Stimulated activated CD4-positive, alpha-beta T cell treated with anti-CD3 and anti-CD28 coated beads, TNF-alpha, amount 100 ng/mL, for 1 hour (primary cell): ENCODE data around the gene CDIP1.

Source experiments
- DNase-seq, 3 donors: peaks; one replicate each; pipeline ENCODE4 v3.0.0-alpha.2; 2020; ENCODE audit warnings: low read depth in 3 of 3, low spot score in 1 of 3

Gene CDIP1

DNA sequence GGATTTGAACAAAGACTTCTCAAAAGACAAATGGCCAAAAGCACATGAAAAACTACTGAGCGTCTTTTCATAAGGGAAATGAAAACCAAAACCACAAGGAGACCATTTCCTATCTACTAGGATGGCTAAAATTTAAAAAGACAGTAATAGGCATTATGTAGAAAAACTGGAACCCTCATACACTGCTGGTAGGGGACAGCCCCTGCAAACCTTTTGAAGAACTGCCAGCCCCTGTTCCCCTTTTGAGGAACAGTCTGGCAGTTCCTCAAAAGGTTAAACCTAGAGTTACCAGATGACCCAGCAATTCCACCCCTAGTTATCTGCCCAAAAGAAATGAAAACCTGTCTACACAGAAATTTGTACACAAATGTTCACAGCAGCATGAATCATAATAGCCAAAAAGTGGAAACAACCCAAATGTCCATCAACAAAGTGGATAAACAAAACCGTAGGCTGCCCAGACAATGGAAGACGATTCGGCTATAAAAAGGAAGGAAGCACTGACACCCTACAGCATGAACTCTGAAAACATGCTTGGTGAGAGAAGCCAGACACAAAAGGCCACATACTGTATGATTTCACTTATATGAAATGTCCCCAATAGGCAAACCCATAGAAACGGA is 22.9 kb downstream of the CDIP1 start:
- no peak for DNase-seq

DNA sequence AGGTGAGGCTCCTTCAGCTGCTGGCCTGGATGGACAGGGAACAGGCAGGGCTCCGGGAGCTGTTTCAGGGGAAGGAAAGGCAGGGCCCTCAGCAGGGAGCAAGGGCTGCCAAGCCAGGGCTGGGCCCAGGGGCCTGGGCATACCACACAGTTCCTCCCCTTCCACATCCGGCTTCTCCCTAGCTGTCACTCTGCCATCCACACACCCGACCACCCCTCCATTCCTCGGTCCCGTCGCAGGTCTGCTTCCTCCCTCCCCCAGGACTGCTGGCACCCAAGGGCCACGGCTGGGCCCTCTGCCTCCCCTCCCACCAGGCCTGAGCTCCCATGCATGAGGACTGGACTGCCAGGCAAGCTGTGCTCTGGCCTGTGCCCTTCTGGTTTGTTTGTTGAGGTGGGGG is 24.0 kb downstream of the CDIP1 start:
- DNase-seq = no peak

DNA sequence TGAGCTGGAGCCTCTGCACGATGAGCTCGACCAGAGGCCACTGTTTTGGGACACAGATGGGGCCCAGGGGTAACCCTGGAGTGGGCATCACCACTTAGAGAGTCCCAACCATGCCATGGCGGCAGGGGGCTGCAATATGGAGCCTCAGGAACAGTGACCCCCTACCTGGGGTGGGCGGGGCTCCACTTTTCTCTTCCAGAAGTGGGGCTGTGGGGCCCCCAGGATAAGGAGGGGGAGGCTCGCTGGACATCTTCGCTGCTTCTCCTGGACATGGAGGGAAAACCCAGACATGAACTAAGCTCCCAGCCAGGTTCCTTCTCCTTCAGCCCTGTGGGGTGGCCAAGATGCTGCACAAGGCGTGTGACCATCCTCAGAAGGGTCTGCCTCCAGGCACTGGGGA is 24.7 kb downstream of the CDIP1 start:
- DNase-seq = no peak

DNA sequence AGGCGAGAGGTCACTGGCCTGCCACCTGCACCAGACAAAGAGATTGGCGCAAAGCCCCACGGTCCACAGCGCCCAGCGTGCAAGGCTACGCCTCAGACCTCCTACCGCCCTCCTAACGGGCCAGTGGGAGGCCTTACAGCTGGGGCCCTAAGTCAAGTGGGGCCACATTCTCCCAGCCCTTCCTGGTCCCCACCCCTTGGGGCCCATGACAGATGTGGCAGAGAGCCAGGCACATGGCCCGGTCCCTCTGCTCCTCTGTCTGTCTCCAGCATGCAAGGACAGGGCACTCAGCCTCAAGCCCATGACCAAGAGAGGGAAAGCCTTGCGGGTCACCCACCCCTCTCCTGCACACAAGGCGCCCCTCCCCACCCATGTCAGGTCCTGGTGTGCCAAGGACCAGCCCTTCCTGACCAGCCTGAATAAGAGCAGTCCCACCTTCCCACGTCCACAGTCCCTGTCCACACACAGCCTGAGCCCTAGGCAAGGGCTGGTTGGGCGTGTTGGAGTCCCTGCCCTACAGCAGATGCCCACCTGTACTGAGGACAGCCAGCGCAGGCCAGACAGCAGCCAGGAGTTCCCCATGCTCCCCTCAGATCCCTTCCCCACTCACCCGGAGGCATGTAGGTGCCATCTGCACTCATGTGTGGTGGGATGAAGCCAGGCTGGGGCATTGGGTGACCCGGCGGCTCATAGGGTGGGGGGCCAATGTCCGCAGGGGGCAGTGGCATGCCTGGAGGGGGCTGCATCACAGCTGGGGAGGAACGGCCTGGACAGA is 25.3 kb downstream of the CDIP1 start:
- DNase-seq = no peak

DNA sequence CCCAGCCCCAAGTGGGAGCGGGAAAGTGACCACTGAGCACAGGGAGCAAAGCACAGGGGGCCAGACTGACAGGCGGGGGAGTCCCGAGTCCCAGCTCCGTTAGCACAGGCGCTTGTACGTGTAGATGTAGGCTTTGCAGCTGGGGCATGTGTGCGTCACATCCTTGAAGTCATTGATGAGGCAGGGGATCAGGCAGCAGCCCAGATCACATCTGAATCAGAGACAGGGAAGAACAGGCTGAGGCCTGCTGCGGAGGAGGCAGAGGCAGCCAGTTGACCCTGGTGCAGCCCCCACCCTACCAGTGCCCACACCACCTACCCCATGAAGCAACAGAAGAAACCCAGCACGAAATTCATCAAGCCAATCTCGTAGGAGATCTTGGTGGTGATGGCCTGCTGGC is 26.1 kb downstream of the CDIP1 start:
- DNase-seq = no peak

DNA sequence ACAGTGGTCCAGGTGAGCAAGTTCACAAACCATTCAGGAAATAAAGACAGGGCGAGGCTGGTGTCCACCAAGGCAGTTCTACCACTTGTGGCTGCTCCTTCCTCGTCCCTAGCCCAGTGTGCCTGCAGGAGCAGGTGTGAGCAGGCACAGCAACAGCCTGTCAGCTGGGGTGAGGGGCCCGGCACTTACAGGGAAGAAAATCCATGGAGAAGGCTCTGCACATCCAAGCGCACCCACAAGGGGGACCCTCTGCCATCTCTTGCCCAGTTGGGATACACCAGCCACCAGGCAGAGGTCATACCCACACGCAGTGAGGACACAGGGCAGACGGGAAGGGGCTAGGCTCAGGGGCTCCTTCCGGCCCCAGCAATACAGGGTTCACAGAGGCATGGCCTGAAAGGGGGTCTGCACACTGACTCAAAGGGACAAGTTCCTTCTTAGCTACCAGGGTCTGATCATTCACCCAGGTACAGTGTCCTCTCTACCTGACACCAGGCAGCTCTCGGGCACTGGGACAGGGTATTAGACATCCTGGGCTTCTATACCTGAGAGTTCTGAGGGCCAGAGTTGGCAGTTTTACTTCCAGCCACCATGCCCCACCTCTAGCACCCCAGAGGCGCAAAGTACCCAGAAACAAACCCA is 27.0 kb downstream of the CDIP1 start:
- DNase-seq = no peak

DNA sequence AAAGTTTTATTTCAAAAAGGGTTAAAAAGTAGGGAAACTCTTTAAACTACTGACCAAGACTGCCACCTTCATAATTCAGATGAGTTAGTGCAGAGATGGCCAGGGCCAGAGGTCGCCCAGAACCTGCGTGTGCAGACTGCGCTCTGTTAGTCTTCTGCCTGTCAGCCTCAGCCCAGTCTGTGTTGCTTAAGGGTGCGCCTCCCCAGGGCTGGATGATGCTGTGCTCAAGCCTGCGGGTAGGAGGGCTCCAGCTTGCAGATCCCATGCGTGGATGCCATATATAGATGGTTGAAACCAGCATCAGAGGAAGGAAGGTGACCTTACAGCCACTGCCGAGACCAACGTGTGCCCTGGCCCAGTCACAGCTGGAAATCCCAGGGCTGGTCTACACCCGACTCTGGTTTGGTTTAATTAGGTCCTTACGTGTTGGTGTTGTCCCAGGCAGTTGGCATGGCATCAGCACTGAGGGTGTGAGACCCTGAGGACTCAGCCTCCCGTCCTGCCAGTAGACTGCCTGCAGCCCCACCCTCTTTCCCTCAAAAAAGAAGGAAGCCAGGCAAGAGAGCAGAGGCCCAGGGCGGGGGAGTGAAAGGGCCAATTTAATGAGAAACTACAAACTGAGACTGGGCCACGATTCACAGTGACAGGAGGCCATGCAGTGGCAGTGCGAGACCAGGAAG is 27.7 kb downstream of the CDIP1 start:
- DNase-seq = no peak

DNA sequence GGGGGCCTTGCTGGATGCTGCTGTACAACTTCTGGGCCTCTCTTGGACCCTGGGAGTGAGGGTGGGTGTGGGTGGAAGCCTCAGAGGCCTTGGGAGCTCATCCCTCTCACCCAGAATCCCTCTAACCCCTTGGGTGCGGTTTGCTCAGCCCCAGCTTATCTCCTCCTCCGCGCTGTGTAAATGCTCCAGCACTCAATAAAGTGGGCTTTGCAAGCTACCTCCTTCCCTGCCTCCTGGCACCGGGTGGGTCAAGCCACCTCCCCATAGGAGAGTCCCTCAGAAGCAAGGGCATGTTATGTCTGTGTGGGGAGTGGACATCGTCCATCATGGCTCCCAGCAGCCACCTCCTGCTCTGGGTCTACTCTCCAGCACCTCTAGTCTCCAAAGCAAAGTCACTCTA is 28.4 kb downstream of the CDIP1 start:
- DNase-seq = no peak

DNA sequence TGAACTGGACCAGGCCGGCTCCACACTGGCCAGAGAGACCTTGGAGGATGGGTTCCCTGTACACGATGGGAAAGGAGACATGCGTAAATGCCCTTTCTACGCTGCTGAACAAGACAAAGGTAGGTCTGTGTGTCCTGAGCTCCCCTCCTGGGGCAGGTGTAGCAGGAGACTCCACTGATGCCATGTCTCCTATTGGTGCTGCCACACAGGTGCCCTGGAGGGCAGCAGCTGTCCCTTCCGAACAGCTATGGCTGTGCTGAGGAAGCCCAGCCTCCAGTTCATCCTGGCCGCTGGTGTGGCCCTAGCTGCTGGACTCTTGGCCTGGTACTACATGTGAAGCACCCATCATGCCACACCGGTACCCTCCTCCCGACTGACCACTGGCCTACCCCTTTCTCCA is 29.2 kb downstream of the CDIP1 start:
- no peak for DNase-seq

DNA sequence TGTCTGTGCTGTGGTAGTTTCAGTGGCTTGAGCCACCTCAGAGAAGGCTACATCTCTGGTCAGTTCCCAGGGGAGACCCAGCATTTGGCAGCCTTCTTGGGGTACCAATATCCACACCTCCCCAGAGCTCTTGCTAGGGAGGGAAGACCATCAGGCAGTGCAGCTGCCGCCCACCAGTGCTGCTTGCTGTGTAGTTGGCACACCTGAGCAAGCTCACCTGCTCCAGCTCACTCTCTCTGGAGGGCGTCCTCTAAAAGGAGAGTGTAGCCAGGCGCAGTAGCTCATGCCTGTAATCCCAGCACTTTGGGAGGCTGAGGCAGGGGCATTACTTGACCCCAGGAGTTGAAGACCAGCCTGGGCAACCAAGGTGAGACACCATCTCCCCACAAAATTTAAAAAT is 29.8 kb downstream of the CDIP1 start:
- DNase-seq = no peak

DNA sequence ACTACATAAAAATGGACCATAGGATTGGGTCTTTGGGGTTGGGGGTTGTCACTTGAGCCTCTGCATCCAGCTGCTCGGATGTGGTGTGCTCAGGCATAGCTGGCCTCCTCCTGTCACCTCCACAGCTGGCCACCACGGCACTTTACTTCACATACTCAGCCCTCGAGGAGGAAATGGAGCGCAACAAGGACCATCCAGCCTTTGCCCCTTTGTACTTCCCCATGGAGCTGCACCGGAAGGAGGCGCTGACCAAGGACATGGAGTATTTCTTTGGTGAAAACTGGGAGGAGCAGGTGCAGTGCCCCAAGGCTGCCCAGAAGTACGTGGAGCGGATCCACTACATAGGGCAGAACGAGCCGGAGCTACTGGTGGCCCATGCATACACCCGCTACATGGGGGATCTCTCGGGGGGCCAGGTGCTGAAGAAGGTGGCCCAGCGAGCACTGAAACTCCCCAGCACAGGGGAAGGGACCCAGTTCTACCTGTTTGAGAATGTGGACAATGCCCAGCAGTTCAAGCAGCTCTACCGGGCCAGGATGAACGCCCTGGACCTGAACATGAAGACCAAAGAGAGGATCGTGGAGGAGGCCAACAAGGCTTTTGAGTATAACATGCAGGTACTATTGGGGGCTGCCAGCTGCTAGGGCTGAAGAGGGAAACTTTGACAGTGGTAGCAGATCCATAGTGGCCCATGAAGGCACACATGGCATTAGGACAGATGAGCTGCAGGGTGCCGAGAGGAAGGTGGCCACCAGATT is 30.8 kb downstream of the CDIP1 start:
- no peak for DNase-seq

DNA sequence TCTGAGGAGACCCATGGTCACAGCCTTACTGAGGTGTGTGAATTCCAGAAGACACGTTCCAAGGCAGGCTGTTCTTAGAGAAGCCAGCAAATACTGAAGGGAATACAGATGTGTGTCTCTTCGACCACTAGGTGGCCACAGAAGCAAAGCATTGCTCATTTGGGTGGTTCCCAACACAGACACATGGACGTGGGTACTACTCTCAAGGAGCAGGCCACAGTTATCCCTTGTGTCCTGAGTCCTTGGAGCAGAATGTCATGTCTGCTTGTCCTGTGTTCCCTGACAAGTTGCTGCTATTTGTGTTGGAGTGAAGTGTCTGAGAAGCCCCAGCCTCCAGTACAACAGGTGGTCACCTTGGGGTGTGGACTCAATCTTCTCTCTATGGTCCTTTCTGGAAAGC is 32.1 kb downstream of the CDIP1 start:
- DNase-seq = peak in 2 of 3 donors; percentile 19 to 21

DNA sequence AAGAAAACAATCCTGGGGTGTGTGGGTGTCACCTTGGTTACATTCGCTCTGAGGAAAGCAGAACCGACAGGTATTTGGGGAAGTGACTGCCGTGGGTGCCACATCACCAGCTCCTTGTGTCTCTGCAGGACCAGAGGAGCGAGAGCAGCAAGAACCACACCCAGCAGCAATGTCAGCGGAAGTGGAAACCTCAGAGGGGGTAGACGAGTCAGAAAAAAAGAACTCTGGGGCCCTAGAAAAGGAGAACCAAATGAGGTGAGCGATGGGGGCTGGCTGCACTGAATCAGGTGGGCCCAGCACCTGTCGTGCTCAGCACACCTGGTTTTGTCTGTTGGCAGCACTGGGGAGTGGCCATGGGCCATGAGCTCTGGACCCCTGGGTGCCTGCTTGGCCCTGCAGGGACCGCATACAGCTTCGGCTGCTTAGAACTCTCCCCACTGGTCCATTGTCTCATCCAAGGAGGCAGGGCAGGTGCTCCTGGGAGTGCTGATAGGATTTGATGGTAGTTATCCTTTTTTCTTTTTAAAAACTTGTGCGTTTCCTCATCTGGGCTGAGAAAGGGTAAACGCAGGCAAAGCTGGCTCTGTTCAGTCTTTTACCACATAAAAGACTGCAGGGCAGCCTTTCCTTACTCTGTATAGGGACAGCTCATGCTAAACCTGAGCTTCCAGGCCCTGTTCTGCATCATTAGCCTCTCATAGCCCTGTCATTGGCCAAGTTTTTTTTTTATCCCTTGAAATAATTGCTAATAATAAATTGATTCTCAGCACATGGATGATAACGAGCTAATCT is 33.0 kb downstream of the CDIP1 start:
- peak; percentile 27 to 62 (median 56) for DNase-seq

DNA sequence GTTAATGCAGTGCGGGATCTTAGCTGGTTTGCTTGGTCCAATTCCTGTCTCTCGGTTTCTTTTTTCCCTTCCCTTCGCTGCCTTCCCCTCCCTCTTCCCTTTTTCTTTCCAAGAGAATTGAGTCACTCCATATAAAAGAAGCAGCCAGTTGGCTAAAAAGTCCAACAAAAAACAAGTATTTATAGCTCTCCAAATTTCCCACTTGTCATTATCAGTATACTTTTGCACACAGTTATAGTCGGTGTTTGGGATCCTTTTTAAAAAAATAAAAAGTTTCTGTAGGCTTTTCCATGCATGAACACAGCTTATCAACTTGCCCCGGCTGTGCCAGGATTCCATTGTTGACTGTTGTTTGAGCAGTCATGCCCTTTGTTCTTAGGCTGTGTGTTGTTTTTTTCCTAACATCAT is 37.5 kb downstream of the CDIP1 start:
- DNase-seq = no peak

DNA sequence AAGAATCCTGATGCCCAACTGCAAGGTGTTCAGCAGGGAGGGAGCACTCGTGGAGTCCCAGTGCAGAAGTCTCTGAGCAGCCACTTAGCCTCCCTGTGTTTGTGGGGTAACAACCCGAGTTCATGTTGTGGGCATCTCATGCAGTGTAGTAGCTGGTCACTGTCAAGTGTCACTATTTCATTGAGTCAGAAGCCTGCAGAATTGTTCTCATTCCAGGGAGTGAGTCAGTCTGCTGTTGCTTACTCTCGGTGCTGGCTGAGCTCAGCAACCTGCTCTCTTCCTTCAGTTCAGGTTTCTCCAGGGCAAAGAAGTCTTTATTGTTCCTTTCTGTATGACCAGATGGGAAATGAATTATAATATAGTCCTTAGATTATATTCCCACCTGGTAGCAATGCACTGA is 38.3 kb downstream of the CDIP1 start:
- DNase-seq = no peak

DNA sequence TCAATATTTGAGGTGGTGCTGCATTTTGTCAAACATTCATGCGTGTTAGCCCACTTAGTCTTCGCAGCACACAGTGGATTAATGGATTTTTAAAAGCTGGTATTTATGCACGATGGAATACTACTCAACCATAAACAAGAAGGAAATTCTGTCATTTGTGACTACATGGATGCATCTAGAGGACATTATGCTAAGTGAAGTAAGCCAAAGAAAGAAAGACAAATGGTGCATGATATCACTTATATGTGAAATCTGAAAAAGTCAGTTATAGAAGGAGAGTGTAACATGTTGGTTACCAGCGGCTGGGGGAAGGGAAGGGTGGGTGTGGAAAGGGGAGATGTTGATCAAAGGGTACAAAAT is 39.4 kb downstream of the CDIP1 start:
- DNase-seq = no peak

DNA sequence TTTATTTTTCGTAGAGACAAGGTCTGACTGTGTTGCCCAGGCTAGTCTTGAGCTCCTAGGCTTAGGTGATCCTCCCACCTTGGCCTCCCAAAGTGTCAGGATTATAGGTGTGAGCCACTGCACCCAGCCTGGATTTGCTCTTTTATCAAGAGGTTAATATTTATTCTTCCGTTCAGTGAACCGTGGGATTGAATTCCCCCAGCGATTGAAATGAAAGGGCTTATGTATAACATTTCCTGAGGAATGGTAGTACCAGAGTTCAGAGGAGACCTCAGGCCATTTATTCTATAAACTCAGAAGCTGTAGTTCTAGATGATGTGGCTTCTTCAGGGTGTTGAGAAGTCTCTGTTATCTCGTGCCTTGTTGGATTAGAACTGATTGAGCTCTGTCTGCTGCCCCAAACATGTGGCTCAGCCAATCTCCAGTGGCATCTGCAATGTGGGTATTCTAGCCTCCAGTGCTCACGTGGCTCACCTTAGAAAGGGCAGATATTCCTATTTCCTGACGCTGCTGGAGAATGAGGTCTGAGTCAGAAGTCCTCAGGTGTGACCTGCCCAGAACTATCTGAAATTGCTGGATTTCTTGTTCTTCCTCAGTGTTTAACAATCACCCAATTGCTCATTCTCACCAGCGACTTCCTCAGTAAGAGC is 39.9 kb downstream of the CDIP1 start:
- DNase-seq = no peak

DNA sequence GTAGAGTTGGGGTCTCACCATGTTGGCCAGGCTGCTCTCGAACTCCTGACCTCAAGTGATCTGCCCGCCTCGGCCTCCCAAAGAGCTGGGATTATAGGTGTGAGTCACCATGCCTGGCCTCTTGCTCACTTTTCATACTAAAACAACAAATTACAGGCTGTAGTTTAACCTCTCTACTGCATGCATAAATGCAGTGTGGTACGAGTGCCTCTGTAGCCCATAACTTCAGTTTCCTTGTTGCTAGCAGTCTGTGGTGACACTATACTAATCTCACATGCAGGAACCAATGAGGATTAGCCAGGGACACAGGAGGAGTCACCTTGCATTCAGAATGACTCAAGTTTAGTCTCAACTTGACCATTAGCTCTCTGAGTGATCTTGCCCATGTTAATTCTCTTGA is 42.3 kb downstream of the CDIP1 start:
- DNase-seq = no peak

DNA sequence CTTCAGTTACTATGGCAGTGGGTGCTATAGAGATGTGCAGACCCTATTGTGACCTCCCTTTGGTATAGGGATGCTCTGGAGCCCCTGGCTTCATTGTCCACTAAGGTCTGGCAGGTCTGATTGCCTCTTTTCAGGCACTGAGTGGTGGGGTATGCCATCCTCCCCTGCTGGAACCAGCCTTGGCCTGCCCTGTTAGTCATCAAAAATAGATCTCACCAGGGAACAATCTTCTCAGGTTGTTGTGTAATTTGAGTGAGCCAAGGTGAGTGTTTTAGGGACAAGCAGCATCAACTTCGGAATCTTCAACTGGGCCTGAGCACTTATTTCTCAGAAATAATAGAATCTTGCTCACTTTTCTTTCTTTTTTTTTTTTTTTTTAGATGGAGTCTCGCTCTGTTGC is 42.8 kb downstream of the CDIP1 start:
- DNase-seq = no peak
